GM23248 (cell line): Measurements from ENCODE around the gene GCNA. TPM values are rescaled to one million over a fixed set of nuclear protein-coding genes. Genes with fewer than 3 reads are reported as not detected.
A peak's percentile ranks its signal among the peaks of the same experiment; 100 is the strongest.

ENCODE experiments used
- DNase-seq: peaks from one replicate; pipeline ENCODE4 v3.0.0-alpha.2; 2015
- H2AFZ ChIP-seq: fragments of 200-600 bp; sonication (generic); 2 replicates; pipeline ENCODE4 v1.6.1; 2016; ENCODE audit warnings: antibody characterized with exemption
- H3F3A ChIP-seq: fragments of 200-600 bp; sonication (generic); 2 replicates; pipeline ENCODE4 v1.6.1; 2016; ENCODE audit warnings: mild to moderate bottlenecking, antibody characterized with exemption, mixed run types; ENCODE audit not compliant: insufficient read depth
- H3K27ac ChIP-seq: fragments of 200-600 bp; sonication (generic); 2 replicates; pipeline ENCODE4 v1.5.1; 2016; ENCODE audit warnings: mild to moderate bottlenecking
- H3K27me3 ChIP-seq: fragments of 200-600 bp; sonication (generic); replicated peaks from 2 replicates; pipeline ENCODE4 v1.6.1; 2016; ENCODE audit warnings: mild to moderate bottlenecking; ENCODE audit not compliant: insufficient read depth
- H3K36me3 ChIP-seq: fragments of 200-600 bp; sonication (generic); 2 replicates; pipeline ENCODE4 v1.6.1; 2016; ENCODE audit warnings: low read depth, mild to moderate bottlenecking
- H3K4me1 ChIP-seq: fragments of 200-600 bp; sonication (generic); 2 replicates; pipeline ENCODE4 v1.6.1; 2016; ENCODE audit warnings: mild to moderate bottlenecking; ENCODE audit not compliant: insufficient read depth
- H3K4me2 ChIP-seq: fragments of 200-600 bp; sonication (generic); one replicate; pipeline ENCODE4 v1.6.1; 2016; ENCODE audit warnings: mild to moderate bottlenecking; ENCODE audit not compliant: unreplicated experiment
- H3K4me3 ChIP-seq: fragments of 200-600 bp; sonication (generic); 2 replicates; pipeline ENCODE4 v1.5.1; 2016; ENCODE audit warnings: mild to moderate bottlenecking
- H3K79me2 ChIP-seq: fragments of 200-600 bp; sonication (generic); 2 replicates; pipeline ENCODE4 v1.6.1; 2016; ENCODE audit warnings: mild to moderate bottlenecking; ENCODE audit not compliant: insufficient read depth
- H3K9ac ChIP-seq: fragments of 200-600 bp; sonication (generic); 2 replicates; pipeline ENCODE4 v1.6.1; 2016; ENCODE audit warnings: mild to moderate bottlenecking
- H3K9me2 ChIP-seq: fragments of 200-600 bp; sonication (generic); 2 replicates; pipeline ENCODE4 v1.6.1; 2016; ENCODE audit warnings: mixed run types, mild to moderate bottlenecking, moderate library complexity; ENCODE audit not compliant: insufficient read depth
- H3K9me3 ChIP-seq: fragments of 200-600 bp; sonication (generic); one replicate; pipeline ENCODE4 v1.6.1; 2017; ENCODE audit warnings: low read depth
- H4K20me1 ChIP-seq: fragments of 200-600 bp; sonication (generic); 2 replicates; pipeline ENCODE4 v1.6.0; 2016; ENCODE audit not compliant: insufficient read depth
- EZH2 ChIP-seq: fragments of 200-600 bp; sonication (generic); IDR thresholded peaks from 2 replicates; pipeline ENCODE4 v1.6.1; 2018; ENCODE audit warnings: antibody characterized with exemption, mild to moderate bottlenecking; ENCODE audit not compliant: insufficient read depth, poor library complexity, severe bottlenecking
- EZH2phosphoT487 ChIP-seq: fragments of 200-600 bp; sonication (generic); IDR thresholded peaks from 2 replicates; pipeline ENCODE4 v1.6.1; 2018; ENCODE audit warnings: antibody characterized with exemption, moderate library complexity, mild to moderate bottlenecking, low read depth; ENCODE audit not compliant: insufficient read depth
- WGBS, 2 experiments: methylation state at CpG; one replicate each; pipeline ENCODE4 v1.1.6; 2015 to 2017; ENCODE audit warnings: low lambda C conversion rate in 2 of 2, low coverage in 1 of 2; ENCODE audit errors: missing lambda C conversion rate in 2 of 2; 5-methylcytosine and 5-hydroxymethylcytosine counted together
- in situ Hi-C: fragments of 300-500 bp; cut with MboI; formaldehyde crosslinking; loops from 2 replicates; pipeline ENCODE4 v1.15.0; 2020
- polyA plus RNA-seq: library from polyadenylated mRNA; unstranded; fragments of >200 nt; fragmentation: Nextera tagmentation; extraction: Ambion mirVana; gene quantifications from 2 replicates; pipeline ENCODE4 v1.2.1, GENCODE V29; 2016
- total RNA-seq: library from RNA; depleted of rRNA; stranded (reverse); fragments of >200 nt; shearing (Covaris generic); gene quantifications from 2 replicates; pipeline ENCODE4 v1.2.3, GENCODE V29; 2014

Gene GCNA
- total and polyA plus RNA-seq, 2 experiments from 2014 or later: 1.5 to 2.2 TPM

GRCh38 chrX:71533516-71533850 is 44.8 kb upstream of the GCNA start:
- Histone ChIP-seq H3K27ac (peak overlapping the region; percentile 88), H3K9me3 (no peaks in the 10 kb centered on the region), H3K27me3 (no peaks in the 10 kb centered on the region), H2AFZ (peak overlapping the region; percentile 60; the same call in 1 of the 2 replicates), H3K9me2 (no peaks in the 10 kb centered on the region), H3K36me3 (0 out of 2 replicates have a peak, but pooled peaks cover 4% of the 10 kb centered on the region), H3F3A (peaks cover 19% of the 10 kb centered on the region), H3K4me1 (peaks cover 4% of the 10 kb centered on the region; the same call in 1 of the 2 replicates), H3K9ac (peak overlapping the region; percentile 99), H4K20me1 (peaks cover 4% of the 10 kb centered on the region), H3K4me2 (peak overlapping the region; percentile 88), H3K4me3 (peak overlapping the region; percentile 99), H3K79me2 (peaks cover 56% of the 10 kb centered on the region)
- in situ Hi-C loops: no loop called here
- TF ChIP-seq EZH2phosphoT487: no peak
- no peak for TF ChIP-seq EZH2
- WGBS, 2 experiments: 0 to 1% methylated on average over 7 to 12 of the region's 12 CpGs
- no peak for DNase-seq

- in situ Hi-C loops: no loop called here
- Histone ChIP-seq H3K9me2 (no peaks in the 10 kb centered on the region), H3K79me2 (peaks cover 61% of the 10 kb centered on the region), H3K9me3 (no peaks in the 10 kb centered on the region), H3K4me3 (peak overlapping the region; percentile 99), H3K4me2 (peak overlapping the region; percentile 88), H3K4me1 (peaks cover 9% of the 10 kb centered on the region), H3K27ac (peak overlapping the region; percentile 88), H2AFZ (no peak overlapping the region; the same call in 1 of the 2 replicates), H3F3A (peaks cover 19% of the 10 kb centered on the region), H3K27me3 (no peaks in the 10 kb centered on the region), H3K9ac (peak overlapping the region; percentile 99), H4K20me1 (peaks cover 4% of the 10 kb centered on the region), H3K36me3 (peaks cover 4% of the 10 kb centered on the region; the same call in 1 of the 2 replicates)
- TF ChIP-seq EZH2: no peak
- TF ChIP-seq EZH2phosphoT487: no peak
- 1% methylated on average over 30 to 31 of the region's 31 CpGs for WGBS, 2 experiments
- DNase-seq: peak; percentile 59
Measured at GRCh38 chrX:71533851-71534561, 44.2 kb upstream of the GCNA start.

GRCh38 chrX:71534773-71535544 is 43.3 kb upstream of the GCNA start:
- peak overlapping the region; percentile 88 for H3K27ac ChIP-seq
- no peaks in the 10 kb centered on the region for H3K9me2 ChIP-seq
- H3K79me2 ChIP-seq: peaks cover 71% of the 10 kb centered on the region
- in situ Hi-C loops: no loop called here
- H2AFZ ChIP-seq: no peak overlapping the region
- H3K9ac ChIP-seq: peak overlapping the region; percentile 99
- H3K36me3 ChIP-seq: peaks cover 4% of the 10 kb centered on the region; the same call in 1 of the 2 replicates
- TF ChIP-seq EZH2phosphoT487: no peak
- no peak for TF ChIP-seq EZH2
- peak; percentile 29 for DNase-seq
- no peaks in the 10 kb centered on the region for H3K9me3 ChIP-seq
- no peaks in the 10 kb centered on the region for H3K27me3 ChIP-seq
- peaks cover 17% of the 10 kb centered on the region for H3K4me1 ChIP-seq
- H3F3A ChIP-seq: peaks cover 19% of the 10 kb centered on the region
- peak overlapping the region; percentile 88 for H3K4me2 ChIP-seq
- H4K20me1 ChIP-seq: peaks cover 4% of the 10 kb centered on the region
- H3K4me3 ChIP-seq: peak overlapping the region; percentile 99
- 0% methylated on average over 7 to 9 of the region's 9 CpGs for WGBS, 2 experiments

- Histone ChIP-seq H4K20me1 (peaks cover 4% of the 10 kb centered on the region), H2AFZ (no peak overlapping the region), H3K27ac (peak overlapping the region; percentile 88), H3K4me2 (peak overlapping the region; percentile 88), H3K4me3 (peak overlapping the region; percentile 99), H3K27me3 (no peaks in the 10 kb centered on the region), H3K9ac (peak overlapping the region; percentile 99), H3K36me3 (peaks cover 4% of the 10 kb centered on the region; the same call in 1 of the 2 replicates), H3K79me2 (peaks cover 84% of the 10 kb centered on the region), H3K4me1 (peaks cover 24% of the 10 kb centered on the region), H3K9me2 (no peaks in the 10 kb centered on the region), H3F3A (peaks cover 25% of the 10 kb centered on the region), H3K9me3 (no peaks in the 10 kb centered on the region)
- WGBS, 2 experiments: 0 to 5% methylated on average over 5 of the region's 5 CpGs
- TF ChIP-seq EZH2phosphoT487 (no peak), EZH2 (no peak)
- in situ Hi-C loops: no loop called here
- peak; percentile 43 for DNase-seq
Measured at GRCh38 chrX:71536285-71536684, 42.0 kb upstream of the GCNA start.
